OCI-LY3 (cell line): Measurements from ENCODE around the gene CD58.

Experiments
- H2AFZ ChIP-seq: fragments of 200-600, 300-600 bp; shearing (Covaris generic); 2 replicates; pipeline ENCODE4 v1.6.0; 2014; ENCODE audit warnings: antibody characterized with exemption, low read depth, low read length
- H3K27ac ChIP-seq: fragments of 200-600, 300-600 bp; sonication (generic); 2 replicates; pipeline ENCODE4 v1.5.1; 2014; ENCODE audit warnings: mild to moderate bottlenecking, low read length, moderate library complexity, mixed read lengths
- H3K27me3 ChIP-seq: fragments of 200-600, 300-600 bp; sonication (generic); 2 replicates; pipeline ENCODE4 v1.6.1; 2014; ENCODE audit warnings: low read depth, low read length, mixed read lengths
- H3K36me3 ChIP-seq: fragments of 200-600, 300-600 bp; sonication (generic); replicated peaks from 2 replicates; pipeline ENCODE3; 2014; ENCODE audit warnings: low read depth, low read length, mixed read lengths
- H3K4me1 ChIP-seq: fragments of 300-600, 200-600 bp; sonication (generic); 2 replicates; pipeline ENCODE4 v1.6.1; 2014; ENCODE audit warnings: low read length, mixed read lengths
- H3K4me2 ChIP-seq: fragments of 200-600, 300-600 bp; sonication (generic); 2 replicates; pipeline ENCODE4 v1.6.1; 2014; ENCODE audit warnings: low read length, mixed read lengths
- H3K4me3 ChIP-seq: fragments of 300-600, 200-600 bp; sonication (generic); 2 replicates; pipeline ENCODE4 v1.5.1; 2014; ENCODE audit warnings: antibody characterized with exemption, mild to moderate bottlenecking, low read length, moderate library complexity
- H3K79me2 ChIP-seq: fragments of 300-600, 200-600 bp; shearing (Covaris generic); 2 replicates; pipeline ENCODE4 v1.6.1; 2014; ENCODE audit warnings: mild to moderate bottlenecking, low read length, mixed read lengths
- H3K9ac ChIP-seq: fragments of 300-600, 200-600 bp; shearing (Covaris generic); 2 replicates; pipeline ENCODE4 v1.6.0; 2014; ENCODE audit warnings: mild to moderate bottlenecking, low read length, moderate library complexity
- H3K9me3 ChIP-seq: fragments of 200-600, 300-600 bp; shearing (Covaris generic); 2 replicates; pipeline ENCODE4 v1.6.1; 2014; ENCODE audit warnings: low read length, mixed read lengths; ENCODE audit not compliant: insufficient read depth
- H4K20me1 ChIP-seq: fragments of 200-600, 300-600 bp; sonication (generic); 2 replicates; pipeline ENCODE4 v1.6.1; 2016; ENCODE audit warnings: low read length, mixed read lengths; ENCODE audit not compliant: insufficient read depth
- EZH2phosphoT487 ChIP-seq: fragments of 200-600 bp; shearing (Covaris generic); IDR thresholded peaks from 2 replicates; pipeline ENCODE4 v1.6.1; 2018; ENCODE audit warnings: antibody characterized with exemption, mixed run types, low read depth
- TF ChIP-seq, protein P1 (sequence below): fragments of 200-600, 300-600 bp; sonication (generic); IDR thresholded peaks from 2 replicates; pipeline ENCODE4 v1.5.1; 2014; ENCODE audit warnings: antibody characterized with exemption, low read length, low read depth

The CD58 gene

DNA sequence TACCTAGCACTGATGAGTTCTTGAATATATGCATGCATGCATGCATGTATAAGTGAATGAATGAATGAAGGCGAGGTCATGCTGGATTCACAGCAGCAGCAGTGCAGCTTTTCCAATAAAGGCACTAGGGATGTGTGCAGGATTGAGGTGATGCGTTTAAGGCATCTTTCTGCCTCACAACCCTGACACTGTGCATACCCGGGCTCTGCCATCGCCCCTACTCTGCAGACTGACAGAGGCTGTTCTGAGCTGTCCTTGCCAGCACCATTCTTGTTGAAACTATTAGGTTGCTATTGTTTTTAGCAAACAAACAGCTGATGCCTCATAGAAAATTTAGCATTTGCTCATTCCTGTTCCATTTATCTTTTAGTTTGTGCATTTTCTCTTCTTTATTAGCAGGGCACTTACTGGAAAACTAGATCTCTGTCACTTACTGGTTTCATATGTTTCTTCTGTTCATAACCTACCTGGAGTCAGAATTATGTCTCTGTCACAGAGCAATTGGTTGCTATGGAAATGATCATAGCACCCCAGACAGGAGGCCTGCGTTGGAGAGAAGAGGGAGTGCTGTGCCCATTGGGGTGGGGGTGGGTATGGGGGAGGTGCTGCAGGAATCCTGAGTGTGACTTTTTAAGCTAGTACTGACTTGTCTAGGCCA is 79.0 kb downstream of the CD58 start:
- Histone ChIP-seq H3K79me2 (no peaks in the 10 kb centered on the region), H3K9ac (no peak overlapping the region), H3K27ac (no peak overlapping the region), H3K4me2 (no peak overlapping the region), H4K20me1 (no peaks in the 10 kb centered on the region), H3K9me3 (no peaks in the 10 kb centered on the region), H2AFZ (no peak overlapping the region), H3K4me1 (peaks cover 17% of the 10 kb centered on the region), H3K36me3 (no peaks in the 10 kb centered on the region), H3K4me3 (no peak overlapping the region), H3K27me3 (no peaks in the 10 kb centered on the region)
- TF ChIP-seq, protein P1, sequence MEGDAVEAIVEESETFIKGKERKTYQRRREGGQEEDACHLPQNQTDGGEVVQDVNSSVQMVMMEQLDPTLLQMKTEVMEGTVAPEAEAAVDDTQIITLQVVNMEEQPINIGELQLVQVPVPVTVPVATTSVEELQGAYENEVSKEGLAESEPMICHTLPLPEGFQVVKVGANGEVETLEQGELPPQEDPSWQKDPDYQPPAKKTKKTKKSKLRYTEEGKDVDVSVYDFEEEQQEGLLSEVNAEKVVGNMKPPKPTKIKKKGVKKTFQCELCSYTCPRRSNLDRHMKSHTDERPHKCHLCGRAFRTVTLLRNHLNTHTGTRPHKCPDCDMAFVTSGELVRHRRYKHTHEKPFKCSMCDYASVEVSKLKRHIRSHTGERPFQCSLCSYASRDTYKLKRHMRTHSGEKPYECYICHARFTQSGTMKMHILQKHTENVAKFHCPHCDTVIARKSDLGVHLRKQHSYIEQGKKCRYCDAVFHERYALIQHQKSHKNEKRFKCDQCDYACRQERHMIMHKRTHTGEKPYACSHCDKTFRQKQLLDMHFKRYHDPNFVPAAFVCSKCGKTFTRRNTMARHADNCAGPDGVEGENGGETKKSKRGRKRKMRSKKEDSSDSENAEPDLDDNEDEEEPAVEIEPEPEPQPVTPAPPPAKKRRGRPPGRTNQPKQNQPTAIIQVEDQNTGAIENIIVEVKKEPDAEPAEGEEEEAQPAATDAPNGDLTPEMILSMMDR, result no peak
- TF ChIP-seq EZH2phosphoT487, result no peak

DNA sequence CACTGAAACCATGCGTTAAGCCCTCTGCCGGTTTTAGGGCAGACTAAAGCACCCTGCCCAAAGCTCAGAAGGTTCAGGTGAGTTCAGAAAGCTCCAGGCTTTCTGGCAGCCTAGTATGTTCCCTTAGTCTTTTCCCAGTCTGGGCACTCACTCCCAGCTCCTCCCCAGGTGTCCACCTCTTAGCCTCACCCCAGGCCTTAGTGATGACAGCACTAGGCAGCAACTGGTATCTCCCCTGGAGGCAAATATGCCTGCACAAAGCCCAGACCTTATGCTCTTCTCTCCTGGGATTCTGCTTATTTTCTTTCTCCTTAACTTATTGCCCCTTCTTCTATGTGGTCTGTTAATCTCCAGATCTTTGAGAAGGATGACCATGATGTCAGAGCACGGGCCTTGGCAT is 80.2 kb downstream of the CD58 start:
- Histone ChIP-seq H3K4me3 (no peak overlapping the region), H3K9ac (no peak overlapping the region), H3K27ac (no peak overlapping the region), H2AFZ (no peak overlapping the region), H3K27me3 (no peaks in the 10 kb centered on the region), H3K4me1 (peaks cover 17% of the 10 kb centered on the region), H4K20me1 (no peaks in the 10 kb centered on the region), H3K36me3 (no peaks in the 10 kb centered on the region), H3K79me2 (no peaks in the 10 kb centered on the region), H3K9me3 (no peaks in the 10 kb centered on the region), H3K4me2 (no peak overlapping the region)
- no peak for TF ChIP-seq EZH2phosphoT487
- TF ChIP-seq, protein P1, result no peak

DNA sequence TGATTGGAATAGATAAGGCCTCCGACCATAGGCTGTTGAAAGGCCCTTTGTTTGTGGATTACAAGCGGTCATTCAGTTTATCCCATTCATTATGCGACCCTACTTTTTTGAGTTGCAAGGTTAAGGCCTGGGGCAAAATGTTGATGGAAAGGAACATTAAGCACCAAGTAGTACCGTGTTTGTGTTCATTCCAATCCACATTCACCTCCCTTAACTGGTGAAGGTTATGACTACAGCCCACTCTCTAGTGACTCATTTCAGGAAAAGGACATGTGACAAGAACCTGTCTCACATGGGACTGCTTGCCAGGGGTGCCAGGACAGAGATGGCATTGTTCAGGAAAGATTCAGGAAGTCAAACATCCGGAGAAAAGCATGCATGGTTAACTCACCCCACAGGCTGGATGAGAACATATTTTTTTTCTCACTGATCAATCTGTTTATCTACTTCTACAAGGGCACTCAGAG is 81.6 kb downstream of the CD58 start:
- no peak overlapping the region for H2AFZ ChIP-seq
- peak overlapping the region; percentile 29; the same call in 1 of the 2 replicates for H3K4me2 ChIP-seq
- no peaks in the 10 kb centered on the region for H3K79me2 ChIP-seq
- H4K20me1 ChIP-seq, result no peaks in the 10 kb centered on the region
- no peak for TF ChIP-seq EZH2phosphoT487
- TF ChIP-seq, protein P1, result no peak
- H3K9ac ChIP-seq, result no peak overlapping the region
- peaks cover 23% of the 10 kb centered on the region for H3K4me1 ChIP-seq
- no peaks in the 10 kb centered on the region for H3K9me3 ChIP-seq
- H3K27ac ChIP-seq, result no peak overlapping the region
- H3K4me3 ChIP-seq, result no peak overlapping the region
- H3K27me3 ChIP-seq, result no peaks in the 10 kb centered on the region
- H3K36me3 ChIP-seq, result no peaks in the 10 kb centered on the region

DNA sequence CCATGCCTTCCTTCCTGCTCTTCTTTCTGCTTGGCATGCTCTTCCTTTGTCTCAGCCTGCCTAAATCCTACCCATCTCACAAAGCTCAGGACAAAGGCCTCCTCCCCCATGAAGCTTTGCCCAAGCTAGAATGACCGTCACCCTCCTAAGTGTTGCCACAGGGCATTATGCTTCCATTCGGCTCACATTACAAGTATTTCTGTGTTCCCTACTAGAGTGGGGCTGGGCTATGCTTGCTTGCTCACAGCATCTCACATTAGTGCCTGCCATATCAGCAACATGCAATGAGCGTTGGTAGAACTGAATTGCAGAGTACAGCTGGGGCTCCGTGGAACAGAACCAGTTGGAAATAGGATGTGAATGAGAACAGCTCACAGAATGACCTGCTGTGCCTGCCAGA is 82.8 kb downstream of the CD58 start:
- Histone ChIP-seq H3K27ac (no peak overlapping the region), H3K79me2 (no peaks in the 10 kb centered on the region), H2AFZ (no peak overlapping the region), H3K27me3 (no peaks in the 10 kb centered on the region), H3K9ac (no peak overlapping the region), H3K4me2 (no peak overlapping the region), H3K4me1 (peaks cover 19% of the 10 kb centered on the region), H4K20me1 (no peaks in the 10 kb centered on the region), H3K9me3 (no peaks in the 10 kb centered on the region), H3K36me3 (no peaks in the 10 kb centered on the region), H3K4me3 (no peak overlapping the region)
- TF ChIP-seq EZH2phosphoT487, result no peak
